Adrenal gland (tissue), 12 donors: ENCODE data around the gene GPC3. TPM values are rescaled to one million over a fixed set of nuclear protein-coding genes. Genes with fewer than 3 reads are reported as not detected.

ENCODE experiments used
- DNase-seq, 7 donors: peaks; one replicate each; pipeline ENCODE4 v3.0.0-alpha.2; 2019 to 2020
- H3K27ac ChIP-seq, 5 donors: fragments of 200-600 bp; sonication (generic) in 4 of 5; 1 replicate in 3 of 5; 2 replicates in 2 of 5; pipeline versions ENCODE4 v1.5.1 to v1.8.0; 2016 to 2020; ENCODE audit warnings: mild to moderate bottlenecking in 1 of 5
- H3K27me3 ChIP-seq: fragments of 200-600 bp; 2 replicates; pipeline ENCODE4 v1.8.0; 2021
- H3K36me3 ChIP-seq, 2 donors: fragments of 200-600 bp; replicated peaks in 1 of 2; 1 replicate in 1 of 2; 2 replicates in 1 of 2; pipeline versions ENCODE4 v1.5.1 to v1.8.0; 2018 to 2022
- H3K4me1 ChIP-seq, 2 donors: fragments of 200-600 bp; replicated peaks in 1 of 2; 1 replicate in 1 of 2; 2 replicates in 1 of 2; pipeline versions ENCODE4 v1.5.1 to v1.8.0; 2018 to 2021
- H3K4me3 ChIP-seq, 4 donors: fragments of 200-600 bp; sonication (generic) in 3 of 4; one replicate each; pipeline ENCODE4 v1.5.1; 2016 to 2018
- H3K9me3 ChIP-seq, 3 donors: fragments of 200-600 bp; sonication (generic) in 1 of 3; replicated peaks in 1 of 3; 1 replicate in 2 of 3; 2 replicates in 1 of 3; pipeline versions ENCODE4 v1.5.1 to v1.8.0; 2016 to 2021
- CTCF ChIP-seq, 6 experiments: fragments of 450-650 bp in 4 of 6; fragments of 200-600 bp in 2 of 6; sonication (generic) in 1 of 6; IDR thresholded peaks; 1 replicate in 5 of 6; 2 replicates in 1 of 6; pipeline versions ENCODE4 v1.5.1 to v1.8.0; 2016 to 2021; ENCODE audit warnings: antibody characterized with exemption in 6 of 6, mild to moderate bottlenecking in 2 of 6, moderate library complexity in 1 of 6
- POLR2A ChIP-seq, 2 donors: fragments of 450-650 bp; IDR thresholded peaks; one replicate each; pipeline ENCODE4 v1.6.1; 2017; ENCODE audit warnings: antibody characterized with exemption in 2 of 2, mild to moderate bottlenecking in 2 of 2, moderate library complexity in 1 of 2
- WGBS, 4 donors: extraction: QIAGEN DNeasy Blood & Tissue Kit in 2 of 4; methylation state at CpG; one replicate each; pipeline versions ENCODE4 v1.1.5 to v1.1.7; 2013 to 2017; 5-methylcytosine and 5-hydroxymethylcytosine counted together
- intact Hi-C, 2 donors: fragments of 100-400 bp; cut with DNase I; formaldehyde crosslinking; loops; one replicate each; pipeline versions ENCODE4 v1.14.1 to v1.15.0; 2022 to 2023
- polyA plus RNA-seq, 3 donors: library from polyadenylated mRNA; stranded (reverse); fragments of 200-250 nt in 2 of 3; fragments of 350-450 nt in 1 of 3; fragmentation: Illumina TruSeq in 1 of 3; extraction: RNeasy Lipid Tissue Mini Kit (QIAGEN cat#74804) in 1 of 3; gene quantifications; one replicate each; pipeline ENCODE4 v1.2.3, GENCODE V29; 2013 to 2014
- total RNA-seq, 9 donors: library from RNA; depleted of rRNA in 4 of 9; stranded (reverse); fragments of >200 nt in 4 of 9; fragments of 120-200 nt in 1 of 9; fragmentation: NEBNext Ultra II Directional in 1 of 9; extraction: Animal tissue kit (Norgen Biotek cat#: 25700) in 1 of 9; gene quantifications; one replicate each; pipeline versions ENCODE4 v1.1.0 to v1.2.4, GENCODE V29; 2013 to 2023
- donor health status: healthy with polysubstance abuse.
- donor health status: Bipolar disorder and iron deficiency.
- donor health status: DM: yes; HTN: yes; CAD: no.
- donor health status: DM: no; HTN: no; CAD: no.
- donor health status: DM: no; HTN: no; CAD: no.
- donor health status: DM: yes; HTN: yes; CAD: no.

Gene GPC3
- total and polyA plus RNA-seq, 12 donors = 3.5 to 56.7 (median 20.9) TPM

GRCh38 chrX:133652185-133652584 is 333.2 kb downstream of the GPC3 start:
- intact Hi-C loops = no loop called here
- peaks cover 3% of the 10 kb centered on the region for H3K27me3 ChIP-seq
- WGBS, 4 donors = 83 to 98% (median 91%) methylated on average over 1 of the region's 1 CpG

GRCh38 chrX:133650239-133650638 is 335.2 kb downstream of the GPC3 start:
- WGBS, 4 donors = 14 to 59% (median 38%) methylated on average over 1 of the region's 1 CpG
- intact Hi-C loops = no loop called here
- no peak overlapping the region for H3K4me3 ChIP-seq

More at GRCh38 chrX:133652185-133652584, 333.2 kb downstream of the GPC3 start:
- Histone ChIP-seq H3K36me3 (no peaks in the 10 kb centered on the region), H3K4me3 (no peak overlapping the region), H3K4me1 (no peaks in the 10 kb centered on the region), H3K9me3 (no peaks in the 10 kb centered on the region), H3K27ac (no peak overlapping the region)
- no peak for DNase-seq
- TF ChIP-seq POLR2A (IDR thresholded peaks at IDR 0.05) (no peak), CTCF (IDR thresholded peaks at IDR 0.05) (no peak)

GRCh38 chrX:133649651-133650050 is 335.7 kb downstream of the GPC3 start:
- 50 to 90% (median 70%) methylated on average over 1 of the region's 1 CpG for WGBS, 4 donors
- H3K9me3 ChIP-seq = no peaks in the 10 kb centered on the region
- intact Hi-C loops = no loop called here
- no peak for DNase-seq
- peaks cover 3% of the 10 kb centered on the region for H3K27me3 ChIP-seq
- no peaks in the 10 kb centered on the region for H3K36me3 ChIP-seq
- no peak overlapping the region for H3K27ac ChIP-seq
- no peak overlapping the region for H3K4me3 ChIP-seq
- TF ChIP-seq CTCF (IDR thresholded peaks at IDR 0.05) = no peak
- no peak for TF ChIP-seq POLR2A (IDR thresholded peaks at IDR 0.05)
- no peaks in the 10 kb centered on the region for H3K4me1 ChIP-seq

More at GRCh38 chrX:133650239-133650638, 335.2 kb downstream of the GPC3 start:
- H3K4me1 ChIP-seq = no peaks in the 10 kb centered on the region
- TF ChIP-seq POLR2A (IDR thresholded peaks at IDR 0.05) (no peak), CTCF (IDR thresholded peaks at IDR 0.05) (no peak)
- no peak for DNase-seq
- H3K36me3 ChIP-seq = no peaks in the 10 kb centered on the region
- H3K9me3 ChIP-seq = no peaks in the 10 kb centered on the region
- no peak overlapping the region for H3K27ac ChIP-seq
- peaks cover 3% of the 10 kb centered on the region for H3K27me3 ChIP-seq

GRCh38 chrX:133648594-133648993 is 336.8 kb downstream of the GPC3 start:
- Histone ChIP-seq H3K9me3 (no peaks in the 10 kb centered on the region), H3K27ac (no peak overlapping the region), H3K36me3 (no peaks in the 10 kb centered on the region), H3K4me3 (no peak overlapping the region), H3K27me3 (peaks cover 3% of the 10 kb centered on the region), H3K4me1 (no peaks in the 10 kb centered on the region)
- intact Hi-C loops = no loop called here
- 79 to 83% (median 81%) methylated on average over 4 of the region's 4 CpGs for WGBS, 4 donors
- no peak for TF ChIP-seq POLR2A (IDR thresholded peaks at IDR 0.05)
- TF ChIP-seq CTCF (IDR thresholded peaks at IDR 0.05) = no peak
- no peak for DNase-seq
